ENCODE results near the gene CCPG1. TPM values are rescaled to one million over a fixed set of nuclear protein-coding genes. Genes with fewer than 3 reads are reported as not detected.

Gene CCPG1
- total and polyA plus RNA-seq, 9 donors = 26.7 to 55.3 (median 41.9) TPM

DNA sequence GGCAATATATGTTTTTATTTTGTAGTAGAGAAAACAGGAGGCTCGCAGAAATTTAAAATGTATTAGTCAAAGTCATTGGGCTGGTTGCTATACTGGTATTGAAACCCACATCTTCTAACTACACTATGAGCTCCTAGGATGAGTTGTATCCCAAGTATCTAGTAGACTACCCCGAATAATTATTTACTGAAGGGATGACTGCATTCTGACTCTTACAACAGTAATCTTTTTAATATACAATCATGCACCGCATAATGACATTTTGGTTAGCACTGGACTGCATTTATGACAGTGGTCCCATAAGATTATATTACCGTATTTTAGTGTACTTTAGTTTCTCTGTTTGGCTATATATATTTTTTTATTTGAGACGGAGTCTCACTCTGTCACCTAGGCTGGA, 73.8 kb downstream of the CCPG1 start:
- Histone ChIP-seq H3K9me3 (no peaks in the 10 kb centered on the region), H3K27ac (no peak overlapping the region), H3K4me1 (ENCODE audit: insufficient read depth) (no peaks in the 10 kb centered on the region), H3K27me3 (no peaks in the 10 kb centered on the region), H3K4me3 (no peak overlapping the region), H3K36me3 (no peaks in the 10 kb centered on the region)
- DNase-seq = no peak
- TF ChIP-seq EP300 (IDR thresholded peaks at IDR 0.05) = no peak
- TF ChIP-seq CTCF (IDR thresholded peaks at IDR 0.05) = no peak
- TF ChIP-seq POLR2A (IDR thresholded peaks at IDR 0.05) = no peak
- 86 to 95% (median 94%) methylated on average over 5 of the region's 5 CpGs for WGBS, 3 donors
- intact Hi-C loops (cut with DNase I) = no loop called here

GRCh38 chr15:55327387-55327786, 80.8 kb downstream of the CCPG1 start:
- TF ChIP-seq CTCF (IDR thresholded peaks at IDR 0.05) (no peak), POLR2A (IDR thresholded peaks at IDR 0.05) (no peak), EP300 (IDR thresholded peaks at IDR 0.05) (no peak)
- 77 to 88% (median 79%) methylated on average over 1 of the region's 1 CpG for WGBS, 3 donors
- Histone ChIP-seq H3K27ac (no peak overlapping the region), H3K4me3 (no peak overlapping the region), H3K9me3 (no peaks in the 10 kb centered on the region), H3K4me1 (ENCODE audit: insufficient read depth) (no peaks in the 10 kb centered on the region), H3K36me3 (no peaks in the 10 kb centered on the region), H3K27me3 (no peaks in the 10 kb centered on the region)
- intact Hi-C loops (cut with DNase I) = no loop called here
- no peak for DNase-seq

GRCh38 chr15:55322467-55322866, 85.7 kb downstream of the CCPG1 start:
- no peak overlapping the region for H3K27ac ChIP-seq
- no peaks in the 10 kb centered on the region for H3K27me3 ChIP-seq
- intact Hi-C loops (cut with DNase I) = no loop called here
- H3K9me3 ChIP-seq = no peaks in the 10 kb centered on the region
- DNase-seq = no peak
- no peak overlapping the region for H3K4me3 ChIP-seq
- peaks cover 4% of the 10 kb centered on the region for H3K4me1 ChIP-seq (ENCODE audit: insufficient read depth)
- no peaks in the 10 kb centered on the region for H3K36me3 ChIP-seq
- TF ChIP-seq CTCF (IDR thresholded peaks at IDR 0.05) (no peak), EP300 (IDR thresholded peaks at IDR 0.05) (no peak), POLR2A (IDR thresholded peaks at IDR 0.05) (no peak)
- 80 to 84% (median 82%) methylated on average over 5 of the region's 5 CpGs for WGBS, 3 donors

- Histone ChIP-seq H3K9me3 (no peaks in the 10 kb centered on the region), H3K4me1 (ENCODE audit: insufficient read depth) (peaks cover 4% of the 10 kb centered on the region), H3K36me3 (no peaks in the 10 kb centered on the region), H3K27ac (no peak overlapping the region), H3K4me3 (no peak overlapping the region), H3K27me3 (no peaks in the 10 kb centered on the region)
- intact Hi-C loops (cut with DNase I) = no loop called here
- 85 to 95% (median 91%) methylated on average over 1 of the region's 1 CpG for WGBS, 3 donors
- no peak for DNase-seq
- TF ChIP-seq POLR2A (IDR thresholded peaks at IDR 0.05) = no peak
- TF ChIP-seq CTCF (IDR thresholded peaks at IDR 0.05) = no peak
- no peak for TF ChIP-seq EP300 (IDR thresholded peaks at IDR 0.05)
These were observed 87.2 kb downstream of the CCPG1 start for GRCh38 chr15:55320963-55321362.

DNA sequence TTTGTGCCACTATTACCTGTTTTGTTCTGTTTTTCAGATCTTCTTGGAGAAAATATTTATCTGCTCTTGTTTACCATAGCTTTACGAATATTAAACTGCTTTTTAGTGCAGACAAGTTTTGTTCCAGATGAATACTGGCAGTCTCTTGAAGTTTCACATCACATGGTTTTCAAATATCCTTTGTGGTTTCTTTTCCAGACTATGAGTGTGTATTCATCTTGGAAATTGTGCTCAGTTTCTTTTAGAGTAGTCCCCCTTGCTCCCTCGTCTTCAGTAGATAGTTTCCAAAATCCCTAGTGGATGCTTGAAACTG, 88.0 kb downstream of the CCPG1 start:
- WGBS, 3 donors = 27 to 35% (median 28%) methylated on average over 2 of the region's 2 CpGs
- no peak overlapping the region for H3K27ac ChIP-seq
- intact Hi-C loops (cut with DNase I) = no loop called here
- peaks cover 4% of the 10 kb centered on the region for H3K4me1 ChIP-seq (ENCODE audit: insufficient read depth)
- no peak overlapping the region for H3K4me3 ChIP-seq
- no peaks in the 10 kb centered on the region for H3K9me3 ChIP-seq
- DNase-seq = no peak
- TF ChIP-seq EP300 (IDR thresholded peaks at IDR 0.05) = no peak
- no peak for TF ChIP-seq POLR2A (IDR thresholded peaks at IDR 0.05)
- no peak for TF ChIP-seq CTCF (IDR thresholded peaks at IDR 0.05)
- H3K27me3 ChIP-seq = no peaks in the 10 kb centered on the region
- no peaks in the 10 kb centered on the region for H3K36me3 ChIP-seq
